ENCODE data around the gene UBTF.

Gene UBTF

GRCh38 chr17:44206825-44207155 lies 12.7 kb downstream of the UBTF start:
- Histone ChIP-seq H3K27me3 (ENCODE audit: control insufficient read depth in 2 of 2, insufficient read depth in 2 of 2, low read length in 2 of 2) (no peaks in the 10 kb centered on the region), H3K9ac (ENCODE audit: low read depth in 1 of 2, low read length in 2 of 2) (no peak overlapping the region), H3K36me3 (ENCODE audit: control insufficient read depth in 2 of 2, insufficient read depth in 2 of 2, low read length in 2 of 2) (peaks cover 39 to 42% of the 10 kb centered on the region in 2 donors), H3K27ac (ENCODE audit: low read depth in 2 of 2, low read length in 2 of 2) (no peak overlapping the region), H3K9me3 (ENCODE audit: control insufficient read depth in 2 of 2, low read length in 2 of 2) (no peaks in the 10 kb centered on the region), H3K4me3 (ENCODE audit: low read length in 2 of 2) (no peak overlapping the region), H3K4me1 (ENCODE audit: control insufficient read depth in 2 of 2, insufficient read depth in 2 of 2, low read length in 2 of 2) (peaks cover 16 to 22% of the 10 kb centered on the region in 2 donors)

GRCh38 chr17:44205962-44206824 lies 13.3 kb downstream of the UBTF start:
- Histone ChIP-seq H3K27me3 (ENCODE audit: control insufficient read depth in 2 of 2, insufficient read depth in 2 of 2, low read length in 2 of 2) (no peaks in the 10 kb centered on the region), H3K4me1 (ENCODE audit: control insufficient read depth in 2 of 2, insufficient read depth in 2 of 2, low read length in 2 of 2) (peaks cover 15 to 22% of the 10 kb centered on the region in 2 donors), H3K9me3 (ENCODE audit: control insufficient read depth in 2 of 2, low read length in 2 of 2) (no peaks in the 10 kb centered on the region), H3K4me3 (ENCODE audit: low read length in 2 of 2) (no peak overlapping the region), H3K36me3 (ENCODE audit: control insufficient read depth in 2 of 2, insufficient read depth in 2 of 2, low read length in 2 of 2) (peaks cover 33 to 36% of the 10 kb centered on the region in 2 donors), H3K9ac (ENCODE audit: low read depth in 1 of 2, low read length in 2 of 2) (no peak overlapping the region), H3K27ac (ENCODE audit: low read depth in 2 of 2, low read length in 2 of 2) (no peak overlapping the region)

DNA sequence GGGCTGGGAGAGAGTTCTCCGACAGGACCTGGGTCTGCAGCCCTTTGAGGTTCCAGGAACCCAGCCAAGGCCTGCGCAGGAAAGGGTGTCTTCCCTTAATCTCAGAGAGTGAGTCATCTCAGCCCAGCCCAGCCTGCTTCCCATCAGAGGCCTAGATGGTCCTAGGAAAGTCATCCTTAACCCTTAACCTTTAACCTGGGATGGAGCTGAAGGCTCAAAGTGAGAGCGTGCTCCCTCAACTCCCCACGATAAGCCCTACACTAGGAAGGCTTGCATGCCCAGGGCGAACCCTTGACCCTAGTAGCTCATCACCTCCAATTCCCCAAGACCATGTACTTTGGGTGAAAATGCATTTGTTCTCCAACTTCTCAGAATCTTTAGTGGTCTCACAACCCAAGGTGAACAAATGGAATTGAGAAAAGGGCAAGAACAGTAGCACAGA lies 15.0 kb downstream of the UBTF start:
- no peak overlapping the region for H3K9ac ChIP-seq (ENCODE audit: low read depth in 1 of 2, low read length in 2 of 2)
- H3K4me3 ChIP-seq (ENCODE audit: low read length in 2 of 2) = no peak overlapping the region
- H3K36me3 ChIP-seq (ENCODE audit: control insufficient read depth in 2 of 2, insufficient read depth in 2 of 2, low read length in 2 of 2) = peaks cover 24 to 27% of the 10 kb centered on the region in 2 donors
- no peaks in the 10 kb centered on the region for H3K9me3 ChIP-seq (ENCODE audit: control insufficient read depth in 2 of 2, low read length in 2 of 2)
- H3K27me3 ChIP-seq (ENCODE audit: control insufficient read depth in 2 of 2, insufficient read depth in 2 of 2, low read length in 2 of 2) = no peaks in the 10 kb centered on the region
- no peak overlapping the region for H3K27ac ChIP-seq (ENCODE audit: low read depth in 2 of 2, low read length in 2 of 2)
- H3K4me1 ChIP-seq (ENCODE audit: control insufficient read depth in 2 of 2, insufficient read depth in 2 of 2, low read length in 2 of 2) = peaks cover 10 to 16% of the 10 kb centered on the region in 2 donors

DNA sequence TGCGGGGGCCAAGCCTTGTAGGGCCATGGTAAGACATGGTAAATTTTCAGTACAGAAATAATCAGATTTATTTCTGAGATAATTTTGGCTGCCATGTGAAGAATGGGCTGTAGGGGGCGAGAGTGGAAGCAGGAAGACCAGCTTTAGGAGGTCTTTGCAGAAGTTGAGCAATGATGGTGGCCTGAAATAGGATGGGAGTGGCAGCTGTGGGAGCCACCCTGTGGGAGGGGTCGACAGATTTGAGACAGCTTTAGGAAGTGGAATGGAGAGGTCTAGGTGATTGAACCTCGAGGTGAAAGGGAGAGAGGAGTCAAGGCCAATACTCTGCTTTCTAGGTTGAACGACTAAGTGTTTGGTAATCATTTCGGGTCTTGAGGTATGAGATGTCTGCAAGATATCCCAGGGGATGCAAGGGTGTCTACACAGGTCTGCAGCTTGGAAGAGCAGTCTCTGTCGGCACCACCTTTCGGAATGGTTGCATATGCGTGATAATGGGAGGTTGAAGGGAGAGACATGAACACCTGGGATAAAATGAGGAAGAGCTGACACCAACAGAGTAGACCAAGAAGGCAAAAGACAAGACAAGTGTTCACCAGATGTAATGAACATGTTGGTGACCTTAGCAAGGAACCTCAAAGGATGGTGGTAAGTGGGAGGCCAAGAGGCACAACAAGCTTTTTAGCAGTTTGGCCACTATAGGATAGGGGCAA lies 15.6 kb downstream of the UBTF start:
- H3K4me1 ChIP-seq (ENCODE audit: control insufficient read depth in 2 of 2, insufficient read depth in 2 of 2, low read length in 2 of 2) = peaks cover 10 to 16% of the 10 kb centered on the region in 2 donors
- H3K9me3 ChIP-seq (ENCODE audit: control insufficient read depth in 2 of 2, low read length in 2 of 2) = no peaks in the 10 kb centered on the region
- peaks cover 19 to 23% of the 10 kb centered on the region in 2 donors for H3K36me3 ChIP-seq (ENCODE audit: control insufficient read depth in 2 of 2, insufficient read depth in 2 of 2, low read length in 2 of 2)
- no peaks in the 10 kb centered on the region for H3K27me3 ChIP-seq (ENCODE audit: control insufficient read depth in 2 of 2, insufficient read depth in 2 of 2, low read length in 2 of 2)
- H3K9ac ChIP-seq (ENCODE audit: low read depth in 1 of 2, low read length in 2 of 2) = no peak overlapping the region
- H3K4me3 ChIP-seq (ENCODE audit: low read length in 2 of 2) = no peak overlapping the region
- no peak overlapping the region for H3K27ac ChIP-seq (ENCODE audit: low read depth in 2 of 2, low read length in 2 of 2)

DNA sequence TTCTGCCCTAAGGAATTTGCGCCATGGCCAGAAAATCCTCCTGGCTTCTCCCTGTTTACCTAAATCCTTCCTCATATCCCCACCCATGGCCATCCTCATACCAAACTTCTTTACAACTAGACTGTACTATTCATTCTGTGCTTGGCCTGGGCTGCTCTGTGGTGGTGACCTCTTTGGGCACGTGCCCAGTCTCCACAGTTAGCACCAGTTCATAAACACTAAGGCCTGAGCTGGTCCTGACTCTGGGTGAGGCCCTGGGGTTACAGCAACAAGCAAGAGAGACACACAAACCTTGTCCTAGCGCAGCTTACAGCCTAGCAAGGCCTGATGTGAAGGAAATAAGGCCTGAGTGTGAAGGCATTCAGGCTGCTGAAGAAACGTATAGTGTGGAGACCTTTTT lies 16.7 kb downstream of the UBTF start:
- Histone ChIP-seq H3K27ac (ENCODE audit: low read depth in 2 of 2, low read length in 2 of 2) (no peak overlapping the region), H3K27me3 (ENCODE audit: control insufficient read depth in 2 of 2, insufficient read depth in 2 of 2, low read length in 2 of 2) (no peaks in the 10 kb centered on the region), H3K9ac (ENCODE audit: low read depth in 1 of 2, low read length in 2 of 2) (no peak overlapping the region), H3K4me3 (ENCODE audit: low read length in 2 of 2) (no peak overlapping the region), H3K36me3 (ENCODE audit: control insufficient read depth in 2 of 2, insufficient read depth in 2 of 2, low read length in 2 of 2) (peaks cover 8 to 13% of the 10 kb centered on the region in 2 donors), H3K9me3 (ENCODE audit: control insufficient read depth in 2 of 2, low read length in 2 of 2) (no peaks in the 10 kb centered on the region), H3K4me1 (ENCODE audit: control insufficient read depth in 2 of 2, insufficient read depth in 2 of 2, low read length in 2 of 2) (peaks cover 19 to 23% of the 10 kb centered on the region in 2 donors)

GRCh38 chr17:44200478-44201155 lies 18.9 kb downstream of the UBTF start:
- H3K27ac ChIP-seq (ENCODE audit: low read depth in 2 of 2, low read length in 2 of 2) = peak overlapping the region; percentile 88 to 95
- H3K4me3 ChIP-seq (ENCODE audit: low read length in 2 of 2) = peak overlapping the region; percentile 85 to 90
- H3K9ac ChIP-seq (ENCODE audit: low read depth in 1 of 2, low read length in 2 of 2) = peak overlapping the region; percentile 95 to 96
- no peaks in the 10 kb centered on the region for H3K27me3 ChIP-seq (ENCODE audit: control insufficient read depth in 2 of 2, insufficient read depth in 2 of 2, low read length in 2 of 2)
- H3K4me1 ChIP-seq (ENCODE audit: control insufficient read depth in 2 of 2, insufficient read depth in 2 of 2, low read length in 2 of 2) = peaks cover 21 to 26% of the 10 kb centered on the region in 2 donors
- peaks cover 13% of the 10 kb centered on the region in 2 donors for H3K36me3 ChIP-seq (ENCODE audit: control insufficient read depth in 2 of 2, insufficient read depth in 2 of 2, low read length in 2 of 2)
- H3K9me3 ChIP-seq (ENCODE audit: control insufficient read depth in 2 of 2, low read length in 2 of 2) = no peaks in the 10 kb centered on the region

GRCh38 chr17:44199553-44200477 lies 19.7 kb downstream of the UBTF start, which contains the start of gene ATXN7L3:
ATXN7L3 (minus strand) TSS chr17:44199884; CDS start chr17:44198070, 1,814 bp downstream.
- H3K27ac ChIP-seq (ENCODE audit: low read depth in 2 of 2, low read length in 2 of 2) = peak within 1 kb of the TSS; percentile 94 to 97
- peaks cover 21% of the 10 kb centered on the region in 2 donors for H3K36me3 ChIP-seq (ENCODE audit: control insufficient read depth in 2 of 2, insufficient read depth in 2 of 2, low read length in 2 of 2)
- no peaks in the 10 kb centered on the region for H3K27me3 ChIP-seq (ENCODE audit: control insufficient read depth in 2 of 2, insufficient read depth in 2 of 2, low read length in 2 of 2)
- peaks cover 21 to 26% of the 10 kb centered on the region in 2 donors for H3K4me1 ChIP-seq (ENCODE audit: control insufficient read depth in 2 of 2, insufficient read depth in 2 of 2, low read length in 2 of 2)
- H3K9me3 ChIP-seq (ENCODE audit: control insufficient read depth in 2 of 2, low read length in 2 of 2) = no peaks in the 10 kb centered on the region
- peak within 1 kb of the TSS; percentile 95 to 96 for H3K9ac ChIP-seq (ENCODE audit: low read depth in 1 of 2, low read length in 2 of 2)
- peak within 1 kb of the TSS; percentile 85 to 90 for H3K4me3 ChIP-seq (ENCODE audit: low read length in 2 of 2)

DNA sequence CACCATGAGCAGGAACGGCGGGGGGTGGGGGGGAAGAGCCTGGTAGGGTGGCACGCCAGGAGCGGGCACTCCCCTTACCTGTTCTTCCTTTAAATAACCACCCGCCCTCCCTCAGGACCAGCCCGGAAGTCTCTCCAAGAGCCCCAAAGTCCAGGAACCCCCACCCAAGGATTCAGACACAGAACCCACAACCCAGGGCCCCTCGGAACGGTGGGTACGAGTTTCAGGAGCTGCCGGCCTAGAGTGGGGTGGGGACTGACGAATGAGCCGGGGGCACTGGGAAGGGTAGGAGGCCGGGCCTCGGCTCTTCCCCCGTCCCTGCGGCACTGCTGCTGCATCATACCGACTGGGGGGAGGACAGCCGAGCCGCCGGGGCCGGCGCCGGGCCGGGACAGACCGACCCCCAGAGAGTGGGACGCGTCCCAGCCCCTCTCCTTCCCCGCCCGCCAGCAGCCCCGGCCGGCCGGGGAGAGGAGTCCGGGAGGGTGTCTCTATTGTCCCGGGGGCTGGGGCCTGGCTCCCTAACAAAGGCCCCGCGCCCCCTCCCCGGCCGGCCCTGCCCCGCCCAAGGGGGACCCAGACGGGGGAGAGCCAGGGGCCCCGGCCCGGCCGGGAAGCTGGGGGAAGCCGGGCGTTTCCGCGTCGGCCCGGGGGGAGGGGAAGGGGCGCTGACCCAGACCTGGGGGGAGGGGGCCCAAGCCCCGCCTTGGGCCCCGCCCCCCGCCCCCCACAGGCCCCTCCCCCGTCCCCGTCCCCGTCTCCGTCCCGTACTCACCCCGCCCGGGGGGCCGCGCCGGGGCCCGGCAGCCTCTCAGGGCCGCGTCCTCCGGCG lies 20.5 kb downstream of the UBTF start:
- peaks cover 30% of the 10 kb centered on the region in 2 donors for H3K36me3 ChIP-seq (ENCODE audit: control insufficient read depth in 2 of 2, insufficient read depth in 2 of 2, low read length in 2 of 2)
- H3K27me3 ChIP-seq (ENCODE audit: control insufficient read depth in 2 of 2, insufficient read depth in 2 of 2, low read length in 2 of 2) = no peaks in the 10 kb centered on the region
- peaks cover 20 to 21% of the 10 kb centered on the region in 2 donors for H3K4me1 ChIP-seq (ENCODE audit: control insufficient read depth in 2 of 2, insufficient read depth in 2 of 2, low read length in 2 of 2)
- H3K9me3 ChIP-seq (ENCODE audit: control insufficient read depth in 2 of 2, low read length in 2 of 2) = no peaks in the 10 kb centered on the region
- H3K27ac ChIP-seq (ENCODE audit: low read depth in 2 of 2, low read length in 2 of 2) = peak overlapping the region; percentile 94 to 97
- peak overlapping the region; percentile 77 to 82 for H3K4me3 ChIP-seq (ENCODE audit: low read length in 2 of 2)
- peak overlapping the region; percentile 89 for H3K9ac ChIP-seq (ENCODE audit: low read depth in 1 of 2, low read length in 2 of 2)
